GM10266 (cell line): ENCODE data around the gene PHF23.

Experiments used
- DNase-seq: peaks from one replicate; pipeline ENCODE4 v3.0.0; 2012; ENCODE audit errors: extremely low spot score
- CTCF ChIP-seq: IDR thresholded peaks from 2 replicates; pipeline ENCODE4 v1.5.1; 2012; ENCODE audit warnings: mild to moderate bottlenecking, low read depth; ENCODE audit not compliant: control insufficient read depth, insufficient read depth; ENCODE audit errors: missing control alignments

The PHF23 gene

GRCh38 chr17:7229504-7229903 is 9.8 kb downstream of the PHF23 start:
- no peak for DNase-seq
- no peak for TF ChIP-seq CTCF

- DNase-seq: no peak
- TF ChIP-seq CTCF: no peak
Observed at GRCh38 chr17:7228920-7229319, 10.3 kb downstream of the PHF23 start.

GRCh38 chr17:7226721-7227710 is 12.2 kb downstream of the PHF23 start:
- no peak for DNase-seq
- no peak for TF ChIP-seq CTCF

- no peak for DNase-seq
- no peak for TF ChIP-seq CTCF
Observed at GRCh38 chr17:7225711-7226331, 13.4 kb downstream of the PHF23 start.

- TF ChIP-seq CTCF: no peak
- no peak for DNase-seq
Observed at GRCh38 chr17:7224661-7225111, 14.6 kb downstream of the PHF23 start.

GRCh38 chr17:7224110-7224509 is 15.1 kb downstream of the PHF23 start:
- no peak for DNase-seq
- no peak for TF ChIP-seq CTCF

GRCh38 chr17:7223375-7223774 is 15.9 kb downstream of the PHF23 start:
- no peak for TF ChIP-seq CTCF
- no peak for DNase-seq
